GM12878 (cell line): ENCODE measurements around the gene EPS8L1. TPM values are rescaled to one million over a fixed set of nuclear protein-coding genes. Genes with fewer than 3 reads are reported as not detected.

Experiments used
- ATAC-seq: fragments of 200-7000 bp; cut with Tn5 transposase; 3 replicates; pipeline ENCODE4 v1.9.1; 2020; ENCODE audit warnings: mild to moderate bottlenecking, moderate library complexity
- BruUV-seq: library from RNA; stranded (reverse); fragments of 400-500 nt; replicated peaks from 2 replicates; lab custom pipeline; 2021; lab: Mats Ljungman, UMichigan
- CTCF ChIA-PET: fragments of 300-600 bp; sonication (Branson Sonifier 250); formaldehyde crosslinking; extraction: SDS; loops from one replicate; lab custom pipeline; 2021; ENCODE audit warnings: inconsistent platforms; lab: Yijun Ruan, JAX
- POLR2A ChIA-PET: fragments of 350-600 bp; formaldehyde crosslinking; extraction: SDS; loops from one replicate; lab custom pipeline; 2021; ENCODE audit warnings: inconsistent platforms; lab: Charles Lee
- RAD21 ChIA-PET: fragments of 300-600 bp; sonication (Branson Sonifier 250); formaldehyde crosslinking; loops from one replicate; lab custom pipeline; 2023; ENCODE audit warnings: antibody characterized with exemption; ENCODE audit not compliant: unreplicated experiment; lab: Charles Lee
- SMC1A ChIA-PET: fragments of 300-600 bp; sonication (Branson Sonifier 250); formaldehyde crosslinking; loops from one replicate; lab custom pipeline; 2023; ENCODE audit not compliant: unreplicated experiment, uncharacterized antibody; lab: Charles Lee
- DNase-seq: peaks from one replicate; pipeline ENCODE4 v3.0.0-alpha.2; 2011; ENCODE audit warnings: low read depth, low spot score
- FAIRE-seq: peaks from 3 replicates; lab custom pipeline; 2011; peaks lifted over from hg19 to GRCh38; lab: Jason Lieb, UNC
- H2AFZ ChIP-seq: 2 replicates; pipeline ENCODE4 v1.6.0; 2011; ENCODE audit warnings: low read depth, low read length, control low read depth; ENCODE audit not compliant: control insufficient read depth
- H3K27ac ChIP-seq: 2 replicates; pipeline ENCODE4 v1.5.1; 2011; ENCODE audit warnings: control low read depth; ENCODE audit not compliant: control insufficient read depth, insufficient read depth
- H3K27me3 ChIP-seq, 2 experiments: replicated peaks in 1 of 2; 2 replicates each; pipeline versions ENCODE4 v1.6.0 to v1.6.1; 2011; ENCODE audit warnings: low read length in 1 of 2; ENCODE audit not compliant: control insufficient read depth in 2 of 2, insufficient read depth in 2 of 2
- H3K36me3 ChIP-seq, 2 experiments: 2 replicates each; pipeline ENCODE4 v1.5.1; 2011; ENCODE audit warnings: low read length in 1 of 2; ENCODE audit not compliant: control insufficient read depth in 2 of 2, insufficient read depth in 2 of 2
- H3K4me1 ChIP-seq: 2 replicates; pipeline ENCODE4 v1.6.1; 2011; ENCODE audit warnings: mild to moderate bottlenecking, low read length, moderate library complexity, mixed read lengths; ENCODE audit not compliant: control insufficient read depth, insufficient read depth
- H3K4me2 ChIP-seq: 2 replicates; pipeline ENCODE4 v1.6.0; 2011; ENCODE audit warnings: control low read depth; ENCODE audit not compliant: control insufficient read depth, insufficient read depth
- H3K4me3 ChIP-seq: fragments of 200-600 bp; sonication (generic); 2 replicates; pipeline ENCODE4 v1.5.1; 2016
- H3K79me2 ChIP-seq: 2 replicates; pipeline ENCODE4 v1.6.0; 2011; ENCODE audit warnings: low read length; ENCODE audit not compliant: control insufficient read depth, insufficient read depth
- H3K9ac ChIP-seq: 2 replicates; pipeline ENCODE4 v1.8.0; 2011; ENCODE audit warnings: low read length, control low read depth, mixed read lengths; ENCODE audit not compliant: control insufficient read depth, insufficient read depth
- H3K9me3 ChIP-seq: replicated peaks from 3 replicates; pipeline ENCODE4 v1.5.1; 2011; ENCODE audit warnings: mild to moderate bottlenecking, low read length; ENCODE audit not compliant: control insufficient read depth, insufficient read depth
- H4K20me1 ChIP-seq: 2 replicates; pipeline ENCODE4 v1.6.0; 2011; ENCODE audit not compliant: control insufficient read depth, insufficient read depth
- MEF2B ChIP-seq: fragments of 450-650 bp; IDR thresholded peaks from 2 replicates; pipeline ENCODE4 v1.6.1; 2018; ENCODE audit warnings: mild to moderate bottlenecking, moderate library complexity; ENCODE audit not compliant: partially characterized antibody, poor library complexity, severe bottlenecking
- MYB ChIP-seq: fragments of 150-350 bp; IDR thresholded peaks from 2 replicates; pipeline ENCODE4 v1.6.1; 2014; ENCODE audit warnings: mild to moderate bottlenecking, low read depth, low read length, borderline replicate concordance
- NRF1 ChIP-seq: conservative IDR thresholded peaks from 2 replicates; pipeline ENCODE4 v1.6.1; 2011; ENCODE audit warnings: mild to moderate bottlenecking, low read depth, low read length, improper control_type of control experiment
- ZNF274 ChIP-seq: IDR thresholded peaks from one replicate; pipeline ENCODE4 v1.8.0; 2011; ENCODE audit not compliant: insufficient read length, insufficient read depth
- WGBS: methylation state at CpG from one replicate; pipeline ENCODE4 v1.1.6; 2016; ENCODE audit warnings: low lambda C conversion rate; ENCODE audit not compliant: insufficient replicate concordance, insufficient coverage; ENCODE audit errors: missing lambda C conversion rate; 5-methylcytosine and 5-hydroxymethylcytosine counted together
- in situ Hi-C: fragments of 300-500 bp; cut with MboI; formaldehyde crosslinking; loops from 9 replicates; pipeline ENCODE4 v1.14.3; 2018; ENCODE audit warnings: mixed read lengths
- intact Hi-C: fragments of 100-400 bp; cut with micrococcal nuclease; formaldehyde crosslinking; loops from one replicate; pipeline ENCODE4 v1.14.2; 2022; ENCODE audit not compliant: unreplicated experiment
- polyA plus RNA-seq, 11 experiments: library from polyadenylated mRNA; depleted of rRNA in 4 of 11; unstranded in 6 of 11; stranded (reverse) in 5 of 11; fragments of >200 nt; fragmentation: Nextera tagmentation in 4 of 11; fragmentation: Illumina TruSeq in 1 of 11; extraction: Ambion mirVana in 4 of 11; extraction: Trizol in 1 of 11; gene quantifications; 1 replicate in 1 of 11; 2 replicates in 10 of 11; pipeline versions ENCODE4 v1.2.1 to v1.2.3, GENCODE V29; 2011 to 2016; ENCODE audit warnings: inconsistent platforms in 2 of 11, missing spikeins in 2 of 11, low read depth in 1 of 11
- total RNA-seq, 4 experiments: library from RNA; depleted of rRNA in 3 of 4; stranded (reverse); fragments of >200 nt in 3 of 4; fragmentation: Illumina TruSeq in 1 of 4; extraction: Trizol in 1 of 4; gene quantifications; 2 replicates each; pipeline versions ENCODE4 v1.2.1 to v1.2.3, GENCODE V29; 2013 to 2021
- TF ChIP-seq, protein P1 (sequence below): fragments of 450-650 bp; formaldehyde crosslinking; IDR thresholded peaks from 2 replicates; pipeline ENCODE4 v1.5.0; 2022; ENCODE audit warnings: mild to moderate bottlenecking, missing genetic modification characterization
- TF ChIP-seq, protein P2 (sequence below): fragments of 450-650 bp; IDR thresholded peaks from 2 replicates; pipeline ENCODE4 v1.6.1; 2017; ENCODE audit warnings: low read depth, mild to moderate bottlenecking, moderate library complexity
- TF ChIP-seq, protein P3 (sequence below): fragments of 450-650 bp; formaldehyde crosslinking; IDR thresholded peaks from 2 replicates; pipeline ENCODE4 v1.4.0; 2022; ENCODE audit warnings: mild to moderate bottlenecking, moderate library complexity

Gene EPS8L1
- total and polyA plus RNA-seq, 10 of the 15 experiments (the other 5 are each of a cell fraction or from before 2014, with no cell fraction given): 0.68 to 2.2 (median 0.96) TPM; not detected in 2

DNA sequence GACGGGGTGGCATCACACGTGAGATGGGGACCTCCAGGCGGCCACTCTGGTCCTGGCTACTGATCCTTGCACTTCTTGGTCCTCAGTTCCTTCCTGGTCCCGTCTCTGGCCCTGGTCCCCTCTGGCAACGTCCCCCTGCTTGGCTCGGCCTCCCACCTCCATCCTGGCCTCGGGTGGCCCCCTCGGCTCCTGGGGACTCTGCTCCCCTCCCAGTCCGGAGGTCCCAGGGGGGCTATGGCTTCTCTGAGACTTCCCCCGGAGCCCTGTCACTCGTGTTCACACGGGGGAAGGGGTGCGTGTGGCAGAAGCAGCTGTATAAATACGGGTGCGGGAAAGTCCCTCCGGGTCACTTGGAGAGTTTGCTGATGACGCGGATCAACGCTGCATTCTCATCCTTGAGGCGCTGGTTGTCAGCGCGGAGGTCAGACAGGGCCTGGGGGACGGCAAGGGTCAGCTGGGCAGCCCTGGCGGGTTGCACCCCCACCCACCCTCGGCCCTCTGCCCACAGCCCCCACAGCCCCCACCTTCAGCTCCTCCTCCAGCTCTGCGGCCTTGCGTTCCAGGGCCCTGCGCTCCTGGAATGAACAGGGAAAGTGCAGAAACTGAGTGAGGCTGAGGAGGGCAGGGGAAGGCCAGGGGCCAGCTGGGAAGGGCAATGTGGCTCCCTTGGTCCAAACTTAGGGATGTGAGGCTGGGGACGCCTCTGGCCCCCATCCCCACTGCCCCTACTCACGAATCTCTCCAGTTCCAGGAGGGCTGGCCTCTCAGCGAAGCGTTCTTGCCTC lies 15.6 kb downstream of the EPS8L1 start:
- CTCF ChIA-PET: interaction anchor here (0.6 kb wide), 1 partner anchor 69 kb away, joined by 3 read pairs; no protein-coding TSS in a partner anchor
- DNase-seq: no peak

More for the DNA sequence above, 15.6 kb downstream of the EPS8L1 start:
- ATAC-seq (no peak), FAIRE-seq (no peak)
- 95% methylated on average over 26 of the region's 32 CpGs for WGBS
- no peak overlapping the region for H3K9ac ChIP-seq
- H3K4me1 ChIP-seq: 0 out of 2 replicates have a peak, but pooled peaks cover 3% of the 10 kb centered on the region
- intact Hi-C loops (no loop called here), in situ Hi-C loops (no loop called here)
- BruUV-seq: TSS peak; percentile 78
- no peak overlapping the region for H3K27ac ChIP-seq
- H3K27me3 ChIP-seq: peaks cover 0 to 7% of the 10 kb centered on the region in 2 experiments; a peak in 2 of 4 replicates
- H3K79me2 ChIP-seq: no peaks in the 10 kb centered on the region
- H3K9me3 ChIP-seq: no peaks in the 10 kb centered on the region
- H4K20me1 ChIP-seq: no peaks in the 10 kb centered on the region
- ChIA-PET SMC1A (no interaction called here), RAD21 (no interaction called here), POLR2A (no interaction called here)
- H3K4me3 ChIP-seq: no peak overlapping the region
- TF ChIP-seq, protein P1, sequence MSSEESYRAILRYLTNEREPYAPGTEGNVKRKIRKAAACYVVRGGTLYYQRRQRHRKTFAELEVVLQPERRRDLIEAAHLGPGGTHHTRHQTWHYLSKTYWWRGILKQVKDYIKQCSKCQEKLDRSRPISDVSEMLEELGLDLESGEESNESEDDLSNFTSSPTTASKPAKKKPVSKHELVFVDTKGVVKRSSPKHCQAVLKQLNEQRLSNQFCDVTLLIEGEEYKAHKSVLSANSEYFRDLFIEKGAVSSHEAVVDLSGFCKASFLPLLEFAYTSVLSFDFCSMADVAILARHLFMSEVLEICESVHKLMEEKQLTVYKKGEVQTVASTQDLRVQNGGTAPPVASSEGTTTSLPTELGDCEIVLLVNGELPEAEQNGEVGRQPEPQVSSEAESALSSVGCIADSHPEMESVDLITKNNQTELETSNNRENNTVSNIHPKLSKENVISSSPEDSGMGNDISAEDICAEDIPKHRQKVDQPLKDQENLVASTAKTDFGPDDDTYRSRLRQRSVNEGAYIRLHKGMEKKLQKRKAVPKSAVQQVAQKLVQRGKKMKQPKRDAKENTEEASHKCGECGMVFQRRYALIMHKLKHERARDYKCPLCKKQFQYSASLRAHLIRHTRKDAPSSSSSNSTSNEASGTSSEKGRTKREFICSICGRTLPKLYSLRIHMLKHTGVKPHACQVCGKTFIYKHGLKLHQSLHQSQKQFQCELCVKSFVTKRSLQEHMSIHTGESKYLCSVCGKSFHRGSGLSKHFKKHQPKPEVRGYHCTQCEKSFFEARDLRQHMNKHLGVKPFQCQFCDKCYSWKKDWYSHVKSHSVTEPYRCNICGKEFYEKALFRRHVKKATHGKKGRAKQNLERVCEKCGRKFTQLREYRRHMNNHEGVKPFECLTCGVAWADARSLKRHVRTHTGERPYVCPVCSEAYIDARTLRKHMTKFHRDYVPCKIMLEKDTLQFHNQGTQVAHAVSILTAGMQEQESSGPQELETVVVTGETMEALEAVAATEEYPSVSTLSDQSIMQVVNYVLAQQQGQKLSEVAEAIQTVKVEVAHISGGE: no peak
- TF ChIP-seq, protein P2, sequence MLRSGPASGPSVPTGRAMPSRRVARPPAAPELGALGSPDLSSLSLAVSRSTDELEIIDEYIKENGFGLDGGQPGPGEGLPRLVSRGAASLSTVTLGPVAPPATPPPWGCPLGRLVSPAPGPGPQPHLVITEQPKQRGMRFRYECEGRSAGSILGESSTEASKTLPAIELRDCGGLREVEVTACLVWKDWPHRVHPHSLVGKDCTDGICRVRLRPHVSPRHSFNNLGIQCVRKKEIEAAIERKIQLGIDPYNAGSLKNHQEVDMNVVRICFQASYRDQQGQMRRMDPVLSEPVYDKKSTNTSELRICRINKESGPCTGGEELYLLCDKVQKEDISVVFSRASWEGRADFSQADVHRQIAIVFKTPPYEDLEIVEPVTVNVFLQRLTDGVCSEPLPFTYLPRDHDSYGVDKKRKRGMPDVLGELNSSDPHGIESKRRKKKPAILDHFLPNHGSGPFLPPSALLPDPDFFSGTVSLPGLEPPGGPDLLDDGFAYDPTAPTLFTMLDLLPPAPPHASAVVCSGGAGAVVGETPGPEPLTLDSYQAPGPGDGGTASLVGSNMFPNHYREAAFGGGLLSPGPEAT: no peak
- TF ChIP-seq ZNF274 (no peak), MEF2B (no peak), NRF1 (no peak), MYB (no peak)
- TF ChIP-seq, protein P3, sequence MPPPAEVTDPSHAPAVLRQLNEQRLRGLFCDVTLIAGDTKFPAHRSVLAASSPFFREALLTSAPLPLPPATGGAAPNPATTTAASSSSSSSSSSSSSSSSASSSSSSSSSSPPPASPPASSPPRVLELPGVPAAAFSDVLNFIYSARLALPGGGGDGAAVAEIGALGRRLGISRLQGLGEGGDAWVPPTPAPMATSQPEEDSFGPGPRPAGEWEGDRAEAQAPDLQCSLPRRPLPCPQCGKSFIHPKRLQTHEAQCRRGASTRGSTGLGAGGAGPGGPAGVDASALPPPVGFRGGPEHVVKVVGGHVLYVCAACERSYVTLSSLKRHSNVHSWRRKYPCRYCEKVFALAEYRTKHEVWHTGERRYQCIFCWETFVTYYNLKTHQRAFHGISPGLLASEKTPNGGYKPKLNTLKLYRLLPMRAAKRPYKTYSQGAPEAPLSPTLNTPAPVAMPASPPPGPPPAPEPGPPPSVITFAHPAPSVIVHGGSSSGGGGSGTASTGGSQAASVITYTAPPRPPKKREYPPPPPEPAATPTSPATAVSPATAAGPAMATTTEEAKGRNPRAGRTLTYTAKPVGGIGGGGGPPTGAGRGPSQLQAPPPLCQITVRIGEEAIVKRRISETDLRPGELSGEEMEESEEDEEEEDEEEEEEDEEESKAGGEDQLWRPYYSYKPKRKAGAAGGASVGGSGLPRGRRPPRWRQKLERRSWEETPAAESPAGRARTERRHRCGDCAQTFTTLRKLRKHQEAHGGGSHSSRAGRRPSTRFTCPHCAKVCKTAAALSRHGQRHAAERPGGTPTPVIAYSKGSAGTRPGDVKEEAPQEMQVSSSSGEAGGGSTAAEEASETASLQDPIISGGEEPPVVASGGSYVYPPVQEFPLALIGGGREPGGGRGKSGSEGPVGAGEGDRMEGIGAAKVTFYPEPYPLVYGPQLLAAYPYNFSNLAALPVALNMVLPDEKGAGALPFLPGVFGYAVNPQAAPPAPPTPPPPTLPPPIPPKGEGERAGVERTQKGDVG (CRISPR knock-in tag): no peak
- no peak overlapping the region for H2AFZ ChIP-seq
- no peak overlapping the region for H3K4me2 ChIP-seq
- peaks cover 0 to 2% of the 10 kb centered on the region in 2 experiments; a peak in 2 of 4 replicates for H3K36me3 ChIP-seq
